Left renal cortex interstitium (tissue), 4 donors: ENCODE data around the gene MTHFSD. TPM values are rescaled to one million over a fixed set of nuclear protein-coding genes. Genes with fewer than 3 reads are reported as not detected.

Experiments
- DNase-seq, 4 donors: peaks; one replicate each; pipeline ENCODE4 v3.0.0-alpha.2; 2013; ENCODE audit warnings: low read depth in 4 of 4, low spot score in 2 of 4, missing footprints in 1 of 4
- polyA plus RNA-seq, 4 donors: library from polyadenylated mRNA; unstranded; fragments of 120-200 nt; gene quantifications; one replicate each; pipeline ENCODE4 v1.2.1, GENCODE V29; 2013; ENCODE audit not compliant: insufficient read length in 4 of 4

MTHFSD gene
- polyA plus RNA-seq, 4 donors = 19.1 to 33.8 (median 28.3) TPM

- no peak for DNase-seq
These were observed 61.9 kb downstream of the MTHFSD start for GRCh38 chr16:86492961-86493629.

GRCh38 chr16:86492267-86492960 is 62.6 kb downstream of the MTHFSD start:
- DNase-seq = no peak

GRCh38 chr16:86491640-86492023 is 63.4 kb downstream of the MTHFSD start:
- DNase-seq = no peak

- no peak for DNase-seq
These were observed 64.0 kb downstream of the MTHFSD start for GRCh38 chr16:86490859-86491639.

- DNase-seq = no peak
These were observed 69.3 kb downstream of the MTHFSD start for GRCh38 chr16:86485746-86486145.

GRCh38 chr16:86484240-86484639 is 70.8 kb downstream of the MTHFSD start:
- no peak for DNase-seq

- no peak for DNase-seq
These were observed 73.4 kb downstream of the MTHFSD start for GRCh38 chr16:86481607-86482006.

- no peak for DNase-seq
These were observed 74.6 kb downstream of the MTHFSD start for GRCh38 chr16:86480444-86480843.

Other genes with a start within 250 kb of the MTHFSD start
- under 1 TPM in 2 of 4 donors, not detected in 2; 0.04 to 0.09 TPM for gene FOXF1, start 44.7 kb downstream of the MTHFSD start, polyA plus RNA-seq
- gene FOXC2, start 11.6 kb upstream of the MTHFSD start, polyA plus RNA-seq = 10 to 100 TPM; 37.9 to 61.0 (median 46.8) TPM
- 10 to 100 TPM; 13.5 to 24.2 (median 19.0) TPM for gene FOXL1, start 23.3 kb upstream of the MTHFSD start, polyA plus RNA-seq